NOMO-1 treated with DMSO at 0.1 percent for 48 hours (cell line): ENCODE results near the gene TMEM131.
"Not testable (repeated sequence)": the region's sequence is repeated elsewhere in the genome, so short reads cannot be mapped to it uniquely, and the experiment has no call there.

Experiments
- DNase-seq: peaks from one replicate; lab custom pipeline; 2025; ENCODE audit not compliant: unreplicated experiment; lab: John Stamatoyannopoulos, UW

The TMEM131 gene

DNA sequence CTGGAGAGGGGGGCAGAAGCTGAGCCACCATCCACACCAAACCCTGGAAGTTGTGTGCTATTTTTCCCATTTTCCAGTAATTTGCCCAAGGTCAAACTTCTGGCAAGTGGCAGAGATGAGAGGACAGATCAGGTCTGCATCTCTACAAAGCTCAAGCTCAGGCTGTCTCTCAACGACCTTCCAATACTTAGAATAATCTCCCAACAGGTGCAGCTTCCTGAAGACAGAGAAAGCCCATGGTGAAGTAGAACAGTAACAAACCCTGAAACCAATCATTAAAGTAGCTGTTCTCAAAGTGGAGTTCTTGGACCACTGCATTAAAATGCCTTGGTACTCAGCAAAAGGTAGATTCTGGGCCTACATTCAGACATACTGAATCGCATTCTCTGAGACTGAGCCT, 37.6 kb downstream of the TMEM131 start:
- DNase-seq: no peak

DNA sequence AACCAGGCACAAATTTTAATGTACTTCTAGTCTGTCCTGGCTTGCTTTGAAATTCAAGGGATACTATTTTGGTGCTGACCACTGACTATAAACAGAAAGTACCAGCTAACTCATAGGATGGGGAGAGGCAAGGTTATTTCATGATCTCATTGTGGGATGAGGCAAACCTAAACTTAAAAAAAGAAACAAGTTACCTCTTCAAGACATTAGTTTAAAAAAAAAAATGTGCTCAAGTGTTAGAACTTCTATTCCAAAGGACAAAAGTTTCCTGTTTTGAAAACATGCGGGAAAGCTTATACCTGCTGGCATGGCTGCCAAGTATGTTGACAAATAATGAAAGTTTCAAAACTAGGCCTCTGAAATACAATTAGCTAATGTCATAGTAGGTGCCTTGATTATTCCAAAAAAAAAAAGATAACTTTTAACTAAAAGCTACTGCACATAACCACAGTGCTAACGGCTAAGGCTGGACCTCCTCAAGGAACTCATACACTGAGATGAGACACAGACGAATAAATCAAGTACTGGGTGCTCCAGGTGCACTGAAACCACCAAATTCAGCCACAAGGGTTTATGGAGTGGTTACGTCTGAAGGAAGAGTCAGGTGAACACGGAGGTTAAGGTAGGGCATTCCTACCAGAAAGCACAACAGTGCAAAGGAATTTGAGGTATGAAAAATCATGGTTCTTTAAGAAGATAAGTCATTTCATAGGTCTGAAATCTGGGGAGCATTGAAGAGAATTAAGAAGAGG, 38.1 kb downstream of the TMEM131 start:
- no peak for DNase-seq

DNA sequence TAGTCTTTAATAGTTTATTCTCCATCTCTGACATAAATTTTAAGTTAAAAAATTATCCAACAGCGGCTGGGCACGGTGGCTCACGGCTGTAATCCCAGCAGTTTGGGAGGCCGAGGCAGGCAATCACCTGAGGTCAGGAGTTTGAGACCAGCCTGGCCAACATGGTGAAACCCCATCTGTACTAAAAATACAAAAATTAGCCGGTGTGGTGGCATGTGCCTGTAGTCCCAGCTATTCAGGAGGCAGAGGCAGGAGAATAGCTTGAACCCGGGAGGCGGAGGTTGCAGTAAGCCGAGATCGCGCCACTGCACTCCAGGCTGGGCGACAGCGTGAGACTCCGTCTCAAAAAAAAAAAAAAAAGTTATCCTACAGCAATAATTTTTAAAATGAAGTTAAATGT, 39.0 kb downstream of the TMEM131 start:
- not testable (repeated sequence) for DNase-seq

DNA sequence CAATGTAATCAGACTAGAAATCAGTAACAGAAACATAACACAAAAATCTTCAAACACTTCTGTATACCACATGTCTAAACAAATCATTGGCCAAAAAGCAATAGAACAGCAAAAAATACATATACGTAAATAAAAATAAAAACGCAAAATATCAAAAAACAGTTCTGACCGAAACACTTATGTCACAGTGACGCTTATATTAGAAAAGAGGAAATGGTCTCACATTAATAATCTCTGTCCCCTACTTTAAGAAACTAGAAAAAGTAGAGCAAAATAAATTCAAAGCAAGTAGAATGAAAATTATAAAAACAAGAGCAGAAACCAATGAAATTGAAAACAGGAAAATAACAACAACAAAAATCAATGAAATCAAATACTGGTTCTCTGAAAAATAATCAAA, 41.9 kb downstream of the TMEM131 start:
- DNase-seq: peak; percentile 5

DNA sequence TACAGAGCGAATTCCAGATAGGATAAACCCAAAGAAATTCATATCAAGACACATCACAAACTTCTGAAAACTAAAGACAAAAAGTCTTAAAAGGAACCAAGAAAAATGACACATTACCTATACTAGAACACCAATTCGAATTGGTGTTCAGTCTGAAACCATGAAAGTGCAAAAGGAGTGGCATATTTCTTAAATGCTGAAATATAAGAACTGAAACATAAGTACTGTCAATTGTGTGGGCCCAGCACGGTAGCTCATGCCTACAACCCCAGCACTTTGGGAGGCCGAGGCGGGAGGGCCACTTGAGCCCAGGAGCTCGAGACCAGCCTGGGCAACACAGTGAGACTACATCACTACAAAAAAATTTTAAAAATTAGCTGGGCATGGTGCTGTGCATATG, 43.4 kb downstream of the TMEM131 start:
- no peak for DNase-seq

DNA sequence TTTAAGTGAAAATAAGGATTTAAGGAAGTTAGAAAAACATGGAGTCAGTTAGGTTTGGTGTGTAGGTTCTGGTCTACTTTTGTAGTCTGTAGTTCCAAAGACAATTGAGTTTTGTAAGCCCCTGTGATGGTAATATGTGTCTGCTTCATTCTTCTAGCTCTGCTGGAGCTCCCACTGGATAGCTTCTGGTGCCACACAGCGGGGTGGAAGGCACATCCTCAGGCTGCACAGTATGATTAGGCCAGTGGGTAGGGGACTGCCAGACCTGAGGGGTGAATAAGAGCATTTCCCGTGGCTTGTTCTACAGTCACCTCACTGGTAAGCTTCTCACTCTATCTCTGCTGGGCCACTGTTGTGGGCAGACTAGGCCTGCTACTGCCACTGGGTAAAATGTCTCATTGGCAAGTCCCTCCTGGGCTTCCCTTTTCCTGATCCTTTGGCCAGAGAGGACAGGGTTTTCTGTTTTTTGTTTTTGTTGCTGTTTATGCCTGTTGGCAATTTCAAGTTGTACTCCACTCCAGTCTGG, 44.5 kb downstream of the TMEM131 start:
- DNase-seq: no peak

DNA sequence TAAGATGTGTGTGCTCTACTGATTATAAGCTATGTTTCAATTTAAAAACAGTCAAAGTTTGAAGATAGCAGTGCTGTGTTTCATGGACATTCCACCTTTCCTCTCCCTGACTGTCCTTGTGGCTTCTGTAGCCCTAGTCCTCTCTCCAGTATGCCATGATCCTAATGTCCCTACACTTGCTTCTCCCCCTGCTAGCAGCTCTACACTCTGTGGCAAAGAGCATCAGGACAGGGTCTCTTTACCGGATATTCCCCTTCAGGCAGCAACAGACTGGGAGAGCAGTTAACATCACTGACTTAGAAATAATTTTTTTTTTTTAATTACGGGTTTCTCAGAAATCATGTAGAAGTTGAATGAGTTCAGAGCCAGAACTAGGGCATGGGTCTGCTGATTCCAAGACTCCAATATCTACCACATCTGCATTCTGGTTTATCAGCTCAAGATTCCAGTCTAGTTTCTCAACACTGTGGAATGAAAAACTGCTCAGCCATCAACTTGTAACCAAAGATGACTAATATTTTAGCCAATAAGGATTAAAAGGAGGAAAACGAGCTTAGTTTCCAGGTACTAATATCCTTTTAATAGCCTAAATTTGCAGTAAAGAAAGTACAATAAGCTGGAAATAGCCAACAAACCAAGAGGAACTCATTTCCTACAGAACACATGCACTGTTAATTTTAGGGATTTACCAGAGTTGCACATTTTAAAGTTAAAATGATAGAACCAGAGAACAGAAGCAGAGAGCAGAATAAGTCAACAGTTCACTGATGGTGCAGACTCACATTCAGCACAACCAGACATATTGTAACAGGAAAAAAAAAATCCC, 45.2 kb downstream of the TMEM131 start:
- no peak for DNase-seq

DNA sequence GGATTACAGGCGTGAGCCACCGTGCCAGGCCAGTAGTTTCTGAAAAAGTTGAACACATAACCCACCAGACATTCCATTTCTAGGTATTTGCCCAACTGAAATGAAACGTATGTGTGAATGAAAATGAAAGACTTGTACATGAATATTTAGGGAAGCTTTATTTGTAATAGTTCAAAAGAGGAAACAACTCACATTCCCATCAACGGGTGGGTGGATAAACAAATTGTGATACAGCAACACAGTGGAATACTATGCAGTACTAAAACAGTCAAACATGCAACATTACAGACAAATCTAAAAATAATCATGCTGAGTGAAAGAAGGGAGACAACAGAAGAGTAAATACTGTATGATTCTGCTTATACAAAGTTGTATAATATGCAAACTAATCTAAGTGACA, 46.8 kb downstream of the TMEM131 start:
- no peak for DNase-seq

DNA sequence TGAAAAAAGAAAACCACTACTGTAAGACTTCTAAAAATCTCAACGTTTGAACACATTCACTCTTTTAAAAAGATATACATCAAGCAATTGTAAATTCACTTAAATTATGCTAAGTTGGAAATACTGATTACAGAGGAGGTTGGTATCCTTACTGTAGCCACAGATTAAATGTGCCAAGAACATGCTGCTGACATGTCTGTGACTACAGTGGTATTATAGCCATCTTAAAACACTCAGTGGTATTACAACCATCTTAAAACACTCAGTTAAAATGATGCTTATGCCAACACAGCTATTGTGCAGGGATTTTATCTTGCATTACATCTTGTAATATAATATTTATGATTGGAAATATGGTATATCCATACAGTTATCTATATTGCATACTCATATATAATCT, 50.0 kb downstream of the TMEM131 start:
- no peak for DNase-seq

DNA sequence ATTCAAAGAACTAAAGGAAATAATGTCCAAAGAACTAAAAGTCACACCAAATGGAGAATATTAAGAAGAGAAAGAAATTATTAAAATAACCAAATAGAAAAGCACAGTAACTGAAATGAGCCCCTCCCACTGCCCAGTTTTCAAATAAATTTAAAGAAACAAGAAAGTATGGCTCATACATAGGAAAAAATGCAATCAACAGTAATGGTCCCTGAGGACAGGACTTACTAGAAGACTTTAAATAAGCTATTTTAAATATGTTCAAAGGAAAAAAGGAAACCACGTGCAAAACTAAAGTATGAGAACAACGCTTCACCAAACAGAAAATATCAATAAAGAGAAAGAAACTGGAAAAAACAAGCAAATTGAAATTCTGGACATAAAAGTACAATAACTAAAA, 58.9 kb downstream of the TMEM131 start:
- DNase-seq: no peak

DNA sequence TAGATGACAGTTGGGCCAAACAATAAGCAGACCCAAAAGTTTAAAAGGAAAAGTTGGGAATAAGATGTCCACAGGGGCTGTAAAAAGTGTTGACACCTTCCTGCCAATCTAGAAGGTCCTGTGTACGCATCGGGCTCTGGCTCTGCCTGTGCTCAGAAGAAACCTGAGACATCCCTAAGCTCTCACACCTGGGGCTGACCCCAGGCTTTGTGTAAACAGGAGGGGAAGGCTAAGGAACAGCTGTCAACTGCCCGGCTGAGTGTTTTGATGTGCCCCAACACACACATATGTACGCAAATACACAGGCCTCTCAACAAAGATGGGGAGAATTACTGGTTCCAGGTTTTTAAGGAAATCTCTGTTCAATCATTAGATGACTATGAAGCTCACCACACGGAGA, 59.5 kb downstream of the TMEM131 start:
- no peak for DNase-seq

DNA sequence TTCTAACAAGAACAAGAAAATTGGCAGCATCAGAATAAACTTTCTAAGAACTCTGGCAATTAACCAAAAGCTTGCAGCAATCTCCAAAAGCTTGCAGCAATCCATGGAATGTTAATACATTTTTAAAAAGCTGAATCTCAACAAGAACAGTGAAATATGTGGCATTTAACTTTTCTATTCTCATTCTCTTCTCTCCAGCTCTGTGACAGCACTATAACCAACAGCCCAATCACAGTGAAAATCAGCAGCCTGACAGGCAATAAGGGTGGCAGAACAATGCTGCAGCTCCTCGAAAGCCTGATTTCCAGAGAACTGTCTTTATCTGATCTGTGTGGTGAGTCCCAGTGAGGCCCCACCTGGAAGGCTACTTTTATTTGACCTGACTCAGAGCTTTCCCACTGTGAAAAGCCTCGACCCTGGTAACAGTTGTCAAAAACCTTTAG, 60.0 kb downstream of the TMEM131 start:
- no peak for DNase-seq

DNA sequence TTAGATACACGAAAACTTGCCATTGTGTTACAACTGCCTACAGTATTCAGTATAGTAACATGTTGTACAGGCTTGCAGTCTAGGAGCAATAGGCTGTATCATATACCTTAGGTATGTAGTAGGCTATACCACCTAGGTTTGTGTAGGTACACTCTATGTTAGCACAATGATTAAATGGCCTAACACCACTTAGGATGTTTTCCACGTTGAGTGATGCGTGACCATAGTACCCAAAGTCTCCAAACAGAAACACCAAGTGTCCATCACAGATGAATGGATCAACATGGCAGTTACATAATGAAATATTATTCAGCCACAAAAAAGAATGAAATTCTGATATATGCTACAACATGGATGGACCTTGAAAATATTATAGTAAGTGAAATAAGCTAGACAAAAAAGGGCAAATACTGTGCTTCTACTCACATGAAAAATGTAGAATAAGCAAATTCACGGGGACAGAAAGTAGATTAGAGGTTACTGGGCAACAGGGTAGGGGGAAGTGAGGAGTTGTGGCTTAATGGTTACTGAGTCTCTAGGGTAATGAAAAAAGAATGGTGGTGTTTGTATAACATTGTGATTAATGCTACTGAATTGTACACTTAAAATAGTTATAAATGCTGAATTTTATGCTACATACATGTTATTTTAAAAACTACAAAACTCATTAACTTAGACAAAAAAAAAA, 62.6 kb downstream of the TMEM131 start:
- DNase-seq: peak; percentile 12

DNA sequence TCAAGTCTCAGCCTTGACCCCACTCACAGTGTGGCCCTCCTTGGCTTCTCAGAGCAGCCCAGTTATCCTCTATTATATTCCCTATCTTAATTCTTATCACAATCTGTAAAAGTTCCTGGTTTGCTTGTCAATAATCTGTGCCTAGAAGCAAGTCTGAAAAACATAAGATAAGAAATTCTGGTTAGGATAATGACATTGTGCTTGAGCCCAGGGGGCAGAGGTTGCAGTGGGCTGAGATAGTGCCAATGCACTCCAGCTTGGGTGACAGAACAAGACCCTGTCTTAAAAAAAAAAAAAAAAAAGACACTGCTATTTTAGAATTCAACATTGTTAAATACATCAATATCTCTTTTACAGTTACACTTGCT, 63.9 kb downstream of the TMEM131 start:
- no peak for DNase-seq

DNA sequence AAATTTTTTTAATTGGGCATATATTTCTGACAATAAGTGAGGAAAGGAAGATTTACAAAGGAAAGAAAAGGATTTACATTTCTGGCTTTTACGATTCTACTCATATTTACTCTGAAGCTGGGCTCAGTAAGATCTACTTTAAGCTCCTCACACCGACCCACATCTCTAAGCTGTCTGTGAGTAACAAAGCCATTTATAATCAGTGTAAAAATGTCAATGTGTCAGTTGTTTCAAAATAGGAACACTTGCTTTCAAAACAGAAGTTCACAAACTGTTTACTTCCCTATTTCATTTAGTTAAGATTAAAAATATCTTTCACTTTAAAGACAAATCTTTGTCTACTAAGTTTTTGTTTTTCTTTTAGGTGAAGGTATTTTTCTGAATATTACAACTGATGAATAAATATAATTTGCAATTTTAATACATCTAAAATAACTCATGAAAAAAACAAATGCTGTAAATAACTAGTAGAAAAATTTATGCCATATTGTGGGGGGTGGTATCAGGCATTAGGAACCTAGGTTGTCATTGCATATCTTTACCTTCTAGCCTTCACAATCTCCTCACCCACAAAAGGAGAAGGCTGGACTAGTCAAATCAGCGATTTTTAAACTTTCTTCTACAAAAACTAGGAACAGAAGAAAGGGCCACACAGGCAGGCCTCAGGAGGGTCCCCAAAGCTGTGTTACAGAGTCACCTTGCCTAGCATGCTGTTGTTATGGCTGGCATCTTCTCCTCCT, 64.5 kb downstream of the TMEM131 start:
- peak; percentile 90 for DNase-seq

DNA sequence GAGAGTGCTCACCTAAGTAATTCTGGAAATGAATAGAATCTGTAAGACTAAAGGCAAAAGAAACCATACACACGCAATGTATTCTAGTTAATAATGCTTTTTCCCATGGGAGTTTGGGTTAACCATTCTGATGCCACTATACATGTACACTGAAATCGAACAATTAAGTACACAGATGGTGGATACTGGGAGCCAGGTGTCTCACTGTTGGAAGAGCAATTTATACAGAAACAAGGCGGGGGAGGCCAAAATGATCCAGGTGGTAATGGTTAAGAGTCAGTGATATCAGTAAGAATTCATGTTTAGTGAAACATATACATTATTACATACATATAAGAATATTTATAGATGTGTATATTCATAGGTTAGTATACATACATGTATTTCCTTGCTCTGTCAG, 67.2 kb downstream of the TMEM131 start:
- DNase-seq: no peak

DNA sequence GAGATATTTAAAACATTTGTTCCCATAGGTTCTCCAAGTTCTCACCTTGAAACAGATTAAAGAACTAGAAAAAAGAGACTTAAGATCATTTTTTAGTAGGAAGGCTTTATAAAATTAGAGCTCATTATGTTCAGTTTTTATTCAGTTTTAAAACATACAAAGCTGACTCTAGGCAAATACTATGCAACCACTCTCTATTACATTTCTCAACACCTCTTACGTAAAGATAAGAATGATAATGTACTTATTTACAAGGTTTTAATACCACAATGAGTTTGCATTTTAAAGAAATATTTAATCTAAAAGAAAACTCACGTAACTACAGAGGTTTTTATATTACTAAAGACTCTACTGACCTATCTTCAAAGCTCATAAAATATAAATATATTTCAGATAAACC, 68.8 kb downstream of the TMEM131 start:
- DNase-seq: no peak

DNA sequence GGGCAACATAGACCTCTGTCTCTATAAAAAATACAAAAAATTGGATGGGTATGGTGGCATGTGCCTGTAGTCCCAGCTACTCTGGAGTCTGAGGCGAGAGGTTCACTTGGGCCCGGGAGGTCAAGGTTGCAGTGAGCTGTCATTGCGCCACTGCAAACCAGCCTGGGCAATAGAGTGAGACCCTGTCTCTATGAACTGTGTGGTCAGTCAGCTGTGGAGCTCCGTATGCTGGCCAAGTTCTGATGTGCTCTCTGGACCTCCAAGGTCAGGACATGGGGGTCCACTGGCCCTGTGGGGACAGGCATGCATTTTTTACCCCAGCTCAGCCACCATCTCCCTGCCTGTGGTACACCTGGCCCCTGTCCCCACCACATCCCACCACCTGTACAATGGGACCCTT, 71.6 kb downstream of the TMEM131 start:
- DNase-seq: no peak

DNA sequence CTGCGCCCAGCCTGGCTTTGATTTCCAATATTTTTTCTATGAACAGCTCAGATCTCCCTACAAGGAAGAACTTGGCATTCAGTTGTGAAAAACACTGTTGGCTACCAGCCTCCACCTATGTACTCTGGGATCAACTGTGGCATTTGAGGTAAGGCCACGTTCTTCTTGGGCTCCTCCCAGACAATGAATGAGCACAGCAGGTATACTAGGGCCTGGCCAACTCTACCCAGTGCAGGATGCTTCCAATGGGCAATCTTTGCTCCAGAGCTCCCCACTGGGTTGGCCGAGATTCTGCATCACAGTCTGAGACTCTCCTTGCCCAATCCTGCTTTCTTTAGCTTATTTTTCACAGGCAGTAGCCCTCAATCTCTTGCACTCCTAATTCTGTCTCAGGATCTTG, 75.9 kb downstream of the TMEM131 start:
- DNase-seq: no peak

DNA sequence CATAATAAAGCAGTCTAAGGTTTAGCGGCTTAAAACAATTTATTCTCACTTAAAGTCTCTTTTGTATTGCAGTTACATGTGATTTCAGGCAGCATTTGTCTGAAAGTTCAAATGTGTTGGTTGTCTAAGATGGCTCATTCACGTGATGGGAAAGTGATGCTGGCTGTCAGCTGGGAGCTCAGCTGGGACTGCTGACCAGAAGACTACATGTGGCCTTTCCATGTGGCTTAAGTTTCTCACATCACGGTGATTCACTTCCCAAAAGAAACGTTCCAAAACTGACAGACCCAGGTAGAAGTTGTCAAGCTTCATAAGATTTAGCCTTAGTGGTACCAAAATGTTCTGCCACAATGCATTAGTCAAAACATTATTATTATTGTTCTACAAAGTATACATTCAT, 76.9 kb downstream of the TMEM131 start:
- no peak for DNase-seq

DNA sequence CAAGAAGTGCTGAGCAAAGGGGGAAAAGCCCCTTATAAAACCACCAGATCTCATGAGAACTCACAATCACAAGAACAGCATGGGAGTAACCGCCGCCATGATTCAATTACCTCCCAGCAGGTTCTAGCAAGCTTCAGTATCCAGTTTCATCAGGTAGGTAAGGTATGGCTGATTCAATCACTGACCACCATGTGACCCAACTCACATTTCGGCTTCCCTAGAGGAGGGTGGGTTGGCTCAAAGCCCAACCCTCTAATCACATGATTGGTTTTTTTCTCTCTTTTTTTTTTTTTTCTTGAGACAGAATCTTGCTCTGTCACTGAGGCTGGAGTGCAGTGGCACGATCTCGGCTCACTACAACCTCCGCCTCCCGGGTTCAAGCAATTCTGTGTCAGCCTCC, 78.1 kb downstream of the TMEM131 start:
- not testable (repeated sequence) for DNase-seq
